GM23338 (cell line): Measurements from ENCODE around the gene ACYP2. TPM values are rescaled to one million over a fixed set of nuclear protein-coding genes. Genes with fewer than 3 reads are reported as not detected.

Experiments
- ATAC-seq: fragments of 200-7000 bp; cut with Tn5 transposase; 3 replicates; pipeline ENCODE4 v1.9.1; 2020
- DNase-seq: peaks from one replicate; pipeline ENCODE4 v3.0.0-alpha.2; 2015; ENCODE audit warnings: low spot score
- H2AFZ ChIP-seq: fragments of 200-600 bp; sonication (generic); 2 replicates; pipeline ENCODE4 v1.8.0; 2016; ENCODE audit warnings: antibody characterized with exemption, mild to moderate bottlenecking, moderate library complexity
- H3F3A ChIP-seq: fragments of 200-600 bp; sonication (generic); replicated peaks from 2 replicates; pipeline ENCODE4 v1.8.0; 2017; ENCODE audit warnings: antibody characterized with exemption, mixed run types, low read depth
- H3K27ac ChIP-seq: fragments of 200-600 bp; sonication (generic); 2 replicates; pipeline ENCODE4 v1.6.1; 2016; ENCODE audit warnings: low read depth
- H3K27me3 ChIP-seq: fragments of 200-600 bp; sonication (generic); 2 replicates; pipeline ENCODE4 v1.8.0; 2016; ENCODE audit warnings: mild to moderate bottlenecking, mixed run types, moderate library complexity; ENCODE audit not compliant: insufficient read depth
- H3K36me3 ChIP-seq: fragments of 200-600 bp; sonication (generic); 2 replicates; pipeline ENCODE4 v1.8.0; 2016; ENCODE audit warnings: mild to moderate bottlenecking; ENCODE audit not compliant: insufficient read depth
- H3K4me1 ChIP-seq: fragments of 200-600 bp; sonication (generic); 2 replicates; pipeline ENCODE4 v1.8.0; 2016; ENCODE audit warnings: mild to moderate bottlenecking, moderate library complexity; ENCODE audit not compliant: insufficient read depth
- H3K4me2 ChIP-seq: fragments of 200-600 bp; sonication (generic); 2 replicates; pipeline ENCODE4 v1.7.1; 2017; ENCODE audit warnings: mixed run types
- H3K4me3 ChIP-seq: fragments of 200-600 bp; sonication (generic); 2 replicates; pipeline ENCODE4 v1.6.1; 2016; ENCODE audit warnings: mixed run types
- H3K79me2 ChIP-seq: fragments of 200-600 bp; sonication (generic); replicated peaks from 2 replicates; pipeline ENCODE4 v1.8.0; 2017; ENCODE audit warnings: mild to moderate bottlenecking; ENCODE audit not compliant: insufficient read depth
- H3K9me2 ChIP-seq: fragments of 200-600 bp; sonication (generic); 2 replicates; pipeline ENCODE4 v1.8.0; 2017; ENCODE audit not compliant: insufficient read depth
- H4K20me1 ChIP-seq: fragments of 200-600 bp; sonication (generic); replicated peaks from 2 replicates; pipeline ENCODE4 v1.8.0; 2017; ENCODE audit warnings: mild to moderate bottlenecking; ENCODE audit not compliant: insufficient read depth
- H3K27ac Mint-ChIP-seq: 2 replicates; pipeline ENCODE4 v1.8.0; 2020; ENCODE audit warnings: inconsistent platforms, mild to moderate bottlenecking, moderate library complexity, mixed read lengths
- H3K27me3 Mint-ChIP-seq: 3 replicates; pipeline ENCODE4 v1.8.0; 2022; ENCODE audit warnings: low read depth, mild to moderate bottlenecking, moderate library complexity, mixed read lengths, inconsistent platforms; ENCODE audit not compliant: insufficient read depth, poor library complexity
- H3K36me3 Mint-ChIP-seq: 3 replicates; pipeline ENCODE4 v1.8.0; 2021; ENCODE audit warnings: low read depth, mild to moderate bottlenecking, inconsistent platforms, moderate library complexity, mixed read lengths
- H3K4me1 Mint-ChIP-seq: 3 replicates; pipeline ENCODE4 v1.8.0; 2020; ENCODE audit warnings: mild to moderate bottlenecking, inconsistent platforms, mixed read lengths
- H3K4me3 Mint-ChIP-seq: 3 replicates; pipeline ENCODE4 v1.8.0; 2021; ENCODE audit warnings: moderate library complexity, mild to moderate bottlenecking, inconsistent platforms, mixed read lengths
- H3K9me3 Mint-ChIP-seq: 3 replicates; pipeline ENCODE4 v1.8.0; 2020; ENCODE audit warnings: moderate library complexity, mild to moderate bottlenecking, inconsistent platforms, mixed read lengths
- CREB1 ChIP-seq: fragments of 250-450 bp; sonication (Bioruptor Pico); IDR thresholded peaks from 2 replicates; pipeline ENCODE4 v1.5.0; 2020; ENCODE audit warnings: low read depth, mild to moderate bottlenecking, moderate library complexity
- EZH2 ChIP-seq: fragments of 200-600 bp; sonication (generic); IDR thresholded peaks from one replicate; pipeline ENCODE4 v1.8.0; 2017; ENCODE audit warnings: antibody characterized with exemption, mild to moderate bottlenecking, low read depth; ENCODE audit not compliant: unreplicated experiment
- NANOG ChIP-seq: IDR thresholded peaks from 2 replicates; pipeline ENCODE4 v1.6.1; 2016; ENCODE audit warnings: antibody characterized with exemption, borderline replicate concordance
- STAT1 ChIP-seq: IDR thresholded peaks from one replicate; pipeline ENCODE4 v1.6.1; 2016; ENCODE audit warnings: antibody characterized with exemption; ENCODE audit not compliant: unreplicated experiment
- ZNF331 ChIP-seq: fragments of 250-450 bp; sonication (Bioruptor Pico); IDR thresholded peaks from 2 replicates; pipeline ENCODE4 v1.5.0; 2020; ENCODE audit warnings: low read depth, mild to moderate bottlenecking, moderate library complexity
- polyA plus RNA-seq: library from polyadenylated mRNA; unstranded; fragments of >200 nt; fragmentation: Nextera tagmentation; extraction: Ambion mirVana; gene quantifications from 2 replicates; pipeline ENCODE4 v1.2.1, GENCODE V29; 2016
- total RNA-seq: library from RNA; depleted of rRNA; stranded (reverse); fragments of >200 nt; shearing (Covaris generic); gene quantifications from 2 replicates; pipeline ENCODE4 v1.2.3, GENCODE V29; 2014
- TF ChIP-seq, protein P1 (sequence below): fragments of 250-450 bp; sonication (Bioruptor Pico); IDR thresholded peaks from 2 replicates; pipeline ENCODE4 v1.5.0; 2020; ENCODE audit warnings: mild to moderate bottlenecking, moderate library complexity

Gene ACYP2
- total and polyA plus RNA-seq, 2 experiments from 2014 or later, result 2.3 to 15.5 TPM

GRCh38 chr2:54191361-54192135 lies 76.1 kb downstream of the ACYP2 start:
- Mint-ChIP-seq H3K4me3 (no peak overlapping the region), H3K9me3 (no peaks in the 10 kb centered on the region), H3K27me3 (no peaks in the 10 kb centered on the region), H3K27ac (no peak overlapping the region), H3K4me1 (peaks cover 2% of the 10 kb centered on the region; the same call in 1 of the 3 replicates), H3K36me3 (no peaks in the 10 kb centered on the region)
- Histone ChIP-seq H3K4me2 (no peak overlapping the region), H3K4me1 (no peaks in the 10 kb centered on the region), H3K27ac (no peak overlapping the region), H3F3A (no peaks in the 10 kb centered on the region), H3K36me3 (no peaks in the 10 kb centered on the region), H2AFZ (no peak overlapping the region), H3K9me2 (no peaks in the 10 kb centered on the region), H3K27me3 (no peaks in the 10 kb centered on the region), H3K4me3 (no peak overlapping the region), H4K20me1 (no peaks in the 10 kb centered on the region), H3K79me2 (no peaks in the 10 kb centered on the region)
- no peak for DNase-seq
- ATAC-seq, result no peak
- TF ChIP-seq CREB1, result no peak

- Mint-ChIP-seq H3K27ac (no peak overlapping the region), H3K4me1 (peaks cover 2% of the 10 kb centered on the region; the same call in 1 of the 3 replicates), H3K9me3 (no peaks in the 10 kb centered on the region), H3K36me3 (no peaks in the 10 kb centered on the region), H3K4me3 (no peak overlapping the region), H3K27me3 (peaks cover 5% of the 10 kb centered on the region)
- Histone ChIP-seq H4K20me1 (no peaks in the 10 kb centered on the region), H3K4me1 (no peaks in the 10 kb centered on the region), H3K36me3 (no peaks in the 10 kb centered on the region), H2AFZ (no peak overlapping the region), H3F3A (no peaks in the 10 kb centered on the region), H3K4me3 (no peak overlapping the region), H3K4me2 (no peak overlapping the region), H3K79me2 (no peaks in the 10 kb centered on the region), H3K27me3 (no peaks in the 10 kb centered on the region), H3K27ac (no peak overlapping the region), H3K9me2 (no peaks in the 10 kb centered on the region)
- ATAC-seq, result no peak
- TF ChIP-seq ZNF331, result no peak
- TF ChIP-seq EZH2, result no peak
- TF ChIP-seq, protein P1, sequence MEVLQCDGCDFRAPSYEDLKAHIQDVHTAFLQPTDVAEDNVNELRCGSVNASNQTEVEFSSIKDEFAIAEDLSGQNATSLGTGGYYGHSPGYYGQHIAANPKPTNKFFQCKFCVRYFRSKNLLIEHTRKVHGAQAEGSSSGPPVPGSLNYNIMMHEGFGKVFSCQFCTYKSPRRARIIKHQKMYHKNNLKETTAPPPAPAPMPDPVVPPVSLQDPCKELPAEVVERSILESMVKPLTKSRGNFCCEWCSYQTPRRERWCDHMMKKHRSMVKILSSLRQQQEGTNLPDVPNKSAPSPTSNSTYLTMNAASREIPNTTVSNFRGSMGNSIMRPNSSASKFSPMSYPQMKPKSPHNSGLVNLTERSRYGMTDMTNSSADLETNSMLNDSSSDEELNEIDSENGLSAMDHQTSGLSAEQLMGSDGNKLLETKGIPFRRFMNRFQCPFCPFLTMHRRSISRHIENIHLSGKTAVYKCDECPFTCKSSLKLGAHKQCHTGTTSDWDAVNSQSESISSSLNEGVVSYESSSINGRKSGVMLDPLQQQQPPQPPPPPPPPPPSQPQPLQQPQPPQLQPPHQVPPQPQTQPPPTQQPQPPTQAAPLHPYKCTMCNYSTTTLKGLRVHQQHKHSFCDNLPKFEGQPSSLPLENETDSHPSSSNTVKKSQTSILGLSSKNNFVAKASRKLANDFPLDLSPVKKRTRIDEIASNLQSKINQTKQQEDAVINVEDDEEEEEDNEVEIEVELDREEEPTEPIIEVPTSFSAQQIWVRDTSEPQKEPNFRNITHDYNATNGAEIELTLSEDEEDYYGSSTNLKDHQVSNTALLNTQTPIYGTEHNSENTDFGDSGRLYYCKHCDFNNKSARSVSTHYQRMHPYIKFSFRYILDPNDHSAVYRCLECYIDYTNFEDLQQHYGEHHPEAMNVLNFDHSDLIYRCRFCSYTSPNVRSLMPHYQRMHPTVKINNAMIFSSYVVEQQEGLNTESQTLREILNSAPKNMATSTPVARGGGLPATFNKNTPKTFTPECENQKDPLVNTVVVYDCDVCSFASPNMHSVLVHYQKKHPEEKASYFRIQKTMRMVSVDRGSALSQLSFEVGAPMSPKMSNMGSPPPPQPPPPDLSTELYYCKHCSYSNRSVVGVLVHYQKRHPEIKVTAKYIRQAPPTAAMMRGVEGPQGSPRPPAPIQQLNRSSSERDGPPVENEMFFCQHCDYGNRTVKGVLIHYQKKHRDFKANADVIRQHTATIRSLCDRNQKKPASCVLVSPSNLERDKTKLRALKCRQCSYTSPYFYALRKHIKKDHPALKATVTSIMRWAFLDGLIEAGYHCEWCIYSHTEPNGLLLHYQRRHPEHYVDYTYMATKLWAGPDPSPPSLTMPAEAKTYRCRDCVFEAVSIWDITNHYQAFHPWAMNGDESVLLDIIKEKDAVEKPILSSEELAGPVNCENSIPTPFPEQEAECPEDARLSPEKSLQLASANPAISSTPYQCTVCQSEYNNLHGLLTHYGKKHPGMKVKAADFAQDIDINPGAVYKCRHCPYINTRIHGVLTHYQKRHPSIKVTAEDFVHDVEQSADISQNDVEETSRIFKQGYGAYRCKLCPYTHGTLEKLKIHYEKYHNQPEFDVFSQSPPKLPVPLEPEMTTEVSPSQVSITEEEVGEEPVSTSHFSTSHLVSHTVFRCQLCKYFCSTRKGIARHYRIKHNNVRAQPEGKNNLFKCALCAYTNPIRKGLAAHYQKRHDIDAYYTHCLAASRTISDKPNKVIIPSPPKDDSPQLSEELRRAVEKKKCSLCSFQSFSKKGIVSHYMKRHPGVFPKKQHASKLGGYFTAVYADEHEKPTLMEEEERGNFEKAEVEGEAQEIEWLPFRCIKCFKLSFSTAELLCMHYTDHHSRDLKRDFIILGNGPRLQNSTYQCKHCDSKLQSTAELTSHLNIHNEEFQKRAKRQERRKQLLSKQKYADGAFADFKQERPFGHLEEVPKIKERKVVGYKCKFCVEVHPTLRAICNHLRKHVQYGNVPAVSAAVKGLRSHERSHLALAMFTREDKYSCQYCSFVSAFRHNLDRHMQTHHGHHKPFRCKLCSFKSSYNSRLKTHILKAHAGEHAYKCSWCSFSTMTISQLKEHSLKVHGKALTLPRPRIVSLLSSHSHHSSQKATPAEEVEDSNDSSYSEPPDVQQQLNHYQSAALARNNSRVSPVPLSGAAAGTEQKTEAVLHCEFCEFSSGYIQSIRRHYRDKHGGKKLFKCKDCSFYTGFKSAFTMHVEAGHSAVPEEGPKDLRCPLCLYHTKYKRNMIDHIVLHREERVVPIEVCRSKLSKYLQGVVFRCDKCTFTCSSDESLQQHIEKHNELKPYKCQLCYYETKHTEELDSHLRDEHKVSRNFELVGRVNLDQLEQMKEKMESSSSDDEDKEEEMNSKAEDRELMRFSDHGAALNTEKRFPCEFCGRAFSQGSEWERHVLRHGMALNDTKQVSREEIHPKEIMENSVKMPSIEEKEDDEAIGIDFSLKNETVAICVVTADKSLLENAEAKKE, result no peak
- no peak for TF ChIP-seq NANOG
- TF ChIP-seq STAT1, result no peak
- no peak for DNase-seq
Measured at GRCh38 chr2:54194761-54195750, 79.6 kb downstream of the ACYP2 start.
